Testis (tissue), 3 donors: Measurements from ENCODE around the gene CASK. TPM values are rescaled to one million over a fixed set of nuclear protein-coding genes. Genes with fewer than 3 reads are reported as not detected.

Experiments used
- DNase-seq: peaks from one replicate; pipeline ENCODE4 v3.0.0-alpha.2; 2019
- H3K27ac ChIP-seq, 2 donors: fragments of 200-600 bp; sonication (generic); one replicate each; pipeline ENCODE4 v1.5.1; 2019
- H3K27me3 ChIP-seq: fragments of 200-600 bp; sonication (generic); one replicate; pipeline ENCODE4 v1.5.1; 2019
- H3K36me3 ChIP-seq: fragments of 200-600 bp; sonication (generic); one replicate; pipeline ENCODE4 v1.5.1; 2017; ENCODE audit warnings: low read depth; ENCODE audit errors: missing control alignments
- H3K4me1 ChIP-seq: fragments of 200-600 bp; sonication (generic); one replicate; pipeline ENCODE4 v1.5.1; 2019
- H3K4me3 ChIP-seq, 2 donors: fragments of 200-600 bp; sonication (generic); one replicate each; pipeline ENCODE4 v1.5.1; 2017 to 2019
- H3K9me3 ChIP-seq: fragments of 200-600 bp; sonication (generic); one replicate; pipeline ENCODE4 v1.5.1; 2017
- CTCF ChIP-seq, 3 experiments: fragments of 450-650 bp in 2 of 3; fragments of 200-600 bp in 1 of 3; sonication (generic) in 1 of 3; IDR thresholded peaks; one replicate each; pipeline ENCODE4 v1.5.1; 2016 to 2019; ENCODE audit warnings: antibody characterized with exemption in 3 of 3, mild to moderate bottlenecking in 2 of 3, moderate library complexity in 1 of 3
- POLR2A ChIP-seq: fragments of 450-650 bp; IDR thresholded peaks from one replicate; pipeline ENCODE4 v1.6.1; 2017; ENCODE audit warnings: antibody characterized with exemption, mild to moderate bottlenecking, moderate library complexity
- WGBS, 2 donors: methylation state at CpG; one replicate each; pipeline ENCODE4 v1.1.5; 2018; 5-methylcytosine and 5-hydroxymethylcytosine counted together
- intact Hi-C: fragments of 100-400 bp; cut with DNase I; formaldehyde crosslinking; loops from one replicate; pipeline ENCODE4 v1.15.1; 2023; ENCODE audit warnings: low total_unique reads
- polyA plus RNA-seq: library from polyadenylated mRNA; stranded (reverse); fragments of 350-450 nt; fragmentation: Illumina TruSeq; extraction: RNeasy Lipid Tissue Mini Kit (QIAGEN cat#74804); gene quantifications from one replicate; pipeline ENCODE4 v1.2.3, GENCODE V29; 2014; ENCODE audit warnings: low read depth, low replicate concordance; ENCODE audit not compliant: insufficient read depth
- total RNA-seq, 2 donors: library from RNA; depleted of rRNA; stranded (reverse); fragments of >200 nt; gene quantifications; one replicate each; pipeline ENCODE4 v1.2.3, GENCODE V29; 2016

CASK gene
- total and polyA plus RNA-seq, 3 donors from 2014 or later = 8.5 to 20.9 (median 14.5) TPM

GRCh38 chrX:41946235-41946634 is 22.9 kb upstream of the CASK start:
- intact Hi-C loops = no loop called here
- no peaks in the 10 kb centered on the region for H3K4me1 ChIP-seq
- no peaks in the 10 kb centered on the region for H3K27me3 ChIP-seq
- H3K4me3 ChIP-seq = no peak overlapping the region
- H3K27ac ChIP-seq = no peak overlapping the region
- H3K9me3 ChIP-seq = no peaks in the 10 kb centered on the region
- WGBS, 2 donors = 70 to 71% methylated on average over 3 of the region's 3 CpGs
- TF ChIP-seq CTCF (IDR thresholded peaks at IDR 0.05) (no peak), POLR2A (no peak)
- no peak for DNase-seq
- H3K36me3 ChIP-seq = no peaks in the 10 kb centered on the region

GRCh38 chrX:41935832-41936231 is 12.5 kb upstream of the CASK start:
- 82 to 84% methylated on average over 3 of the region's 3 CpGs for WGBS, 2 donors
- H3K27ac ChIP-seq = no peak overlapping the region
- no peaks in the 10 kb centered on the region for H3K27me3 ChIP-seq
- no peak overlapping the region for H3K4me3 ChIP-seq
- H3K36me3 ChIP-seq = no peaks in the 10 kb centered on the region
- no peaks in the 10 kb centered on the region for H3K4me1 ChIP-seq
- H3K9me3 ChIP-seq = no peaks in the 10 kb centered on the region
- TF ChIP-seq POLR2A = no peak
- TF ChIP-seq CTCF (IDR thresholded peaks at IDR 0.05) = no peak
- DNase-seq = no peak
- intact Hi-C loops = no loop called here

- Histone ChIP-seq H3K27ac (no peak overlapping the region), H3K4me3 (no peak overlapping the region), H3K4me1 (no peaks in the 10 kb centered on the region), H3K27me3 (no peaks in the 10 kb centered on the region), H3K9me3 (no peaks in the 10 kb centered on the region), H3K36me3 (no peaks in the 10 kb centered on the region)
- intact Hi-C loops = no loop called here
- 76 to 80% methylated on average over 5 to 6 of the region's 6 CpGs for WGBS, 2 donors
- TF ChIP-seq CTCF (IDR thresholded peaks at IDR 0.05) = no peak
- no peak for TF ChIP-seq POLR2A
- DNase-seq = no peak
Observed at GRCh38 chrX:41933546-41933945, 10.2 kb upstream of the CASK start.

- Histone ChIP-seq H3K36me3 (no peaks in the 10 kb centered on the region), H3K27me3 (no peaks in the 10 kb centered on the region), H3K4me1 (no peaks in the 10 kb centered on the region), H3K9me3 (no peaks in the 10 kb centered on the region), H3K4me3 (no peak overlapping the region), H3K27ac (no peak overlapping the region)
- intact Hi-C loops = no loop called here
- 88 to 94% methylated on average over 5 of the region's 5 CpGs for WGBS, 2 donors
- TF ChIP-seq POLR2A (no peak), CTCF (IDR thresholded peaks at IDR 0.05) (no peak)
- DNase-seq = no peak
Observed at GRCh38 chrX:41932885-41933284, 9.5 kb upstream of the CASK start.

- intact Hi-C loops = no loop called here
- Histone ChIP-seq H3K27ac (no peak overlapping the region), H3K9me3 (no peaks in the 10 kb centered on the region), H3K4me3 (no peak overlapping the region), H3K36me3 (no peaks in the 10 kb centered on the region), H3K27me3 (no peaks in the 10 kb centered on the region), H3K4me1 (no peaks in the 10 kb centered on the region)
- TF ChIP-seq POLR2A (no peak), CTCF (IDR thresholded peaks at IDR 0.05) (no peak)
- DNase-seq = no peak
Observed at GRCh38 chrX:41931591-41931990, 8.2 kb upstream of the CASK start.
